Dermis blood vessel endothelial cell (primary cell): ENCODE data around the gene SEC14L6. TPM values are rescaled to one million over a fixed set of nuclear protein-coding genes. Genes with fewer than 3 reads are reported as not detected.
"Not testable (repeated sequence)": the region's sequence is repeated elsewhere in the genome, so short reads cannot be mapped to it uniquely, and the experiment has no call there.

ENCODE experiments used
- DNase-seq: peaks from one replicate; pipeline ENCODE4 v3.0.0; 2010
- total RNA-seq: library from RNA; depleted of rRNA; stranded (reverse); fragments of >200 nt; gene quantifications from 2 replicates; pipeline ENCODE4 v1.2.3, GENCODE V29; 2014

Gene SEC14L6
- 0.05 and 0.34 TPM in 2 replicates for total RNA-seq

GRCh38 chr22:30546616-30547015, at the start of gene SEC14L6:
Gene SEC14L6 (minus strand): TSS chr22:30546741. CDS start chr22:30546682, 59 bp downstream.
- DNase-seq: no peak

GRCh38 chr22:30596199-30596598, 49.7 kb upstream of the SEC14L6 start:
- no peak for DNase-seq

GRCh38 chr22:30592360-30592713, 45.8 kb upstream of the SEC14L6 start:
- not testable (repeated sequence) for DNase-seq

- peak; percentile 100 for DNase-seq
Measured at GRCh38 chr22:30591588-30592359, 45.2 kb upstream of the SEC14L6 start, which contains the start of gene PES1. Gene PES1 (minus strand): TSS chr22:30591910. CDS start chr22:30591833, 77 bp downstream.

- peak; percentile 44 for DNase-seq
Measured at GRCh38 chr22:30591191-30591587, 44.6 kb upstream of the SEC14L6 start.

GRCh38 chr22:30586414-30586813, 39.9 kb upstream of the SEC14L6 start:
- no peak for DNase-seq

GRCh38 chr22:30584441-30584840, 37.9 kb upstream of the SEC14L6 start:
- no peak for DNase-seq

- peak; percentile 53 for DNase-seq
Measured at GRCh38 chr22:30582788-30583545, 36.4 kb upstream of the SEC14L6 start.

- DNase-seq: no peak
Measured at GRCh38 chr22:30582051-30582450, 35.5 kb upstream of the SEC14L6 start.

GRCh38 chr22:30580896-30581295, 34.4 kb upstream of the SEC14L6 start:
- no peak for DNase-seq

GRCh38 chr22:30578481-30578880, 31.9 kb upstream of the SEC14L6 start:
- DNase-seq: no peak

GRCh38 chr22:30575859-30576258, 29.3 kb upstream of the SEC14L6 start:
- DNase-seq: no peak

- DNase-seq: peak; percentile 8
Measured at GRCh38 chr22:30574997-30575671, 28.6 kb upstream of the SEC14L6 start.

GRCh38 chr22:30574095-30574981, 27.8 kb upstream of the SEC14L6 start, which contains the start of gene GAL3ST1:
Gene GAL3ST1 (minus strand): TSS chr22:30574665. CDS start chr22:30557392, 17,273 bp downstream.
- no peak for DNase-seq

- DNase-seq: no peak
Measured at GRCh38 chr22:30573594-30574094, 27.1 kb upstream of the SEC14L6 start.

- DNase-seq: no peak
Measured at GRCh38 chr22:30572840-30573593, 26.5 kb upstream of the SEC14L6 start.

- DNase-seq: no peak
Measured at GRCh38 chr22:30572210-30572609, 25.7 kb upstream of the SEC14L6 start.

GRCh38 chr22:30569674-30570202, 23.2 kb upstream of the SEC14L6 start:
- no peak for DNase-seq

GRCh38 chr22:30568137-30568805, 21.7 kb upstream of the SEC14L6 start:
- no peak for DNase-seq

- DNase-seq: not testable (repeated sequence)
Measured at GRCh38 chr22:30567277-30567676, 20.7 kb upstream of the SEC14L6 start.
